IMR-90 (cell line): Measurements from ENCODE around the gene NTM. TPM values are rescaled to one million over a fixed set of nuclear protein-coding genes. Genes with fewer than 3 reads are reported as not detected.

Source experiments
- ATAC-seq: fragments of 200-7000 bp; cut with Tn5 transposase; 2 replicates; pipeline ENCODE4 v1.9.1; 2020; ENCODE audit warnings: low read depth, mild to moderate bottlenecking, moderate library complexity
- BruUV-seq: library from RNA; stranded (reverse); fragments of 400-500 nt; replicated peaks from 2 replicates; lab custom pipeline; 2021; lab: Mats Ljungman, UMichigan
- CTCF ChIA-PET: fragments of 300-600 bp; formaldehyde crosslinking; extraction: SDS; loops from one replicate; lab custom pipeline; 2021; ENCODE audit warnings: antibody characterized with exemption; lab: Yijun Ruan, JAX
- POLR2A ChIA-PET: fragments of 300-600 bp; sonication (Branson Sonifier 250); formaldehyde crosslinking; loops from one replicate; lab custom pipeline; 2022; ENCODE audit warnings: antibody characterized with exemption; ENCODE audit not compliant: unreplicated experiment; lab: Charles Lee
- DNase-seq: peaks from one replicate; pipeline ENCODE4 v3.0.0; 2013
- H2AFZ ChIP-seq: replicated peaks from 2 replicates; pipeline ENCODE3; 2013; ENCODE audit warnings: low read length, mild to moderate bottlenecking; ENCODE audit not compliant: poor library complexity
- H2AK5ac ChIP-seq: 2 replicates; pipeline ENCODE4 v1.6.1; 2013; ENCODE audit warnings: low read depth, low read length, inconsistent platforms
- H2AK9ac ChIP-seq: replicated peaks from 2 replicates; pipeline ENCODE3; 2013; ENCODE audit warnings: mild to moderate bottlenecking, low read depth, low read length, moderate library complexity; ENCODE audit not compliant: poor library complexity
- H2BK120ac ChIP-seq: 2 replicates; pipeline ENCODE4 v1.6.1; 2013; ENCODE audit warnings: low read depth, low read length, inconsistent platforms
- H2BK15ac ChIP-seq: 3 replicates; pipeline ENCODE4 v1.6.1; 2013; ENCODE audit warnings: low read depth, low read length, inconsistent platforms
- H2BK20ac ChIP-seq: 2 replicates; pipeline ENCODE4 v1.6.1; 2013; ENCODE audit warnings: low read depth, mild to moderate bottlenecking, inconsistent platforms, low read length, moderate library complexity
- H2BK5ac ChIP-seq: 2 replicates; pipeline ENCODE4 v1.6.1; 2013; ENCODE audit warnings: mild to moderate bottlenecking, low read depth, low read length, inconsistent platforms; ENCODE audit not compliant: poor library complexity, severe bottlenecking
- H3K14ac ChIP-seq: replicated peaks from 2 replicates; pipeline ENCODE4 v1.6.1; 2013; ENCODE audit warnings: low read depth, low read length, inconsistent platforms
- H3K18ac ChIP-seq: 2 replicates; pipeline ENCODE4 v1.6.1; 2013; ENCODE audit warnings: low read depth, low read length, control low read depth
- H3K23ac ChIP-seq: 2 replicates; pipeline ENCODE4 v1.6.1; 2013; ENCODE audit warnings: low read depth, low read length, inconsistent platforms
- H3K27ac ChIP-seq: 2 replicates; pipeline ENCODE4 v1.5.1; 2013; ENCODE audit warnings: mild to moderate bottlenecking, control low read depth, low read length; ENCODE audit not compliant: insufficient read depth
- H3K27me3 ChIP-seq: 2 replicates; pipeline ENCODE4 v1.6.1; 2013; ENCODE audit warnings: low read length; ENCODE audit not compliant: control insufficient read depth, insufficient read depth
- H3K36me3 ChIP-seq: 2 replicates; pipeline ENCODE4 v1.6.1; 2013; ENCODE audit warnings: low read length, mixed read lengths; ENCODE audit not compliant: control insufficient read depth, insufficient read depth
- H3K4ac ChIP-seq: 2 replicates; pipeline ENCODE4 v1.6.1; 2013; ENCODE audit warnings: low read depth, low read length, inconsistent platforms
- H3K4me1 ChIP-seq: 2 replicates; pipeline ENCODE4 v1.6.1; 2013; ENCODE audit warnings: low read length, mixed read lengths; ENCODE audit not compliant: control insufficient read depth, insufficient read depth
- H3K4me2 ChIP-seq: 2 replicates; pipeline ENCODE4 v1.6.1; 2013; ENCODE audit warnings: low read depth, mild to moderate bottlenecking, control low read depth, low read length, moderate library complexity
- H3K4me3 ChIP-seq: 2 replicates; pipeline ENCODE4 v1.5.1; 2013; ENCODE audit warnings: low read depth, mild to moderate bottlenecking, control low read depth, low read length, moderate library complexity; ENCODE audit not compliant: insufficient read depth
- H3K56ac ChIP-seq: 2 replicates; pipeline ENCODE4 v1.6.1; 2013; ENCODE audit warnings: low read length, inconsistent platforms; ENCODE audit not compliant: insufficient read depth; ENCODE audit errors: extremely low read depth
- H3K79me1 ChIP-seq, 2 experiments: 2 replicates each; pipeline ENCODE4 v1.6.1; 2013; ENCODE audit warnings: low read length in 2 of 2, inconsistent platforms in 1 of 2, low read depth in 1 of 2
- H3K9ac ChIP-seq: 2 replicates; pipeline ENCODE4 v1.6.1; 2013; ENCODE audit warnings: low read depth, low read length, control low read depth
- H3K9me1 ChIP-seq: 2 replicates; pipeline ENCODE4 v1.6.1; 2013; ENCODE audit warnings: low read length, inconsistent platforms; ENCODE audit not compliant: insufficient read depth
- H3K9me3 ChIP-seq: 2 replicates; pipeline ENCODE4 v1.6.1; 2013; ENCODE audit warnings: low read length; ENCODE audit not compliant: control insufficient read depth, insufficient read depth
- H4K20me1 ChIP-seq: 2 replicates; pipeline ENCODE4 v1.6.1; 2013; ENCODE audit warnings: low read length, inconsistent platforms; ENCODE audit not compliant: insufficient read depth
- H4K5ac ChIP-seq: 2 replicates; pipeline ENCODE4 v1.6.1; 2013; ENCODE audit warnings: mild to moderate bottlenecking, low read depth, low read length, control low read depth
- H4K8ac ChIP-seq, 2 experiments: 2 replicates each; pipeline ENCODE4 v1.6.1; 2013; ENCODE audit warnings: low read depth in 2 of 2, low read length in 2 of 2, control low read depth in 1 of 2, inconsistent platforms in 1 of 2
- H4K91ac ChIP-seq: 2 replicates; pipeline ENCODE4 v1.6.1; 2013; ENCODE audit warnings: low read depth, low read length, inconsistent platforms; ENCODE audit not compliant: insufficient read depth
- CEBPB ChIP-seq: IDR thresholded peaks from 2 replicates; pipeline ENCODE4 v1.6.1; 2012; ENCODE audit warnings: low read depth, low read length, improper control_type of control experiment
- CHD1 ChIP-seq: IDR thresholded peaks from 2 replicates; pipeline ENCODE4 v1.6.1; 2012; ENCODE audit warnings: low read depth, low read length, improper control_type of control experiment
- FOS ChIP-seq: fragments of 150-350 bp; IDR thresholded peaks from 2 replicates; pipeline ENCODE4 v1.6.1; 2016; ENCODE audit warnings: low read depth, low read length
- MAFK ChIP-seq: IDR thresholded peaks from 2 replicates; pipeline ENCODE4 v1.6.1; 2012; ENCODE audit warnings: low read depth, low read length, improper control_type of control experiment
- MAZ ChIP-seq: IDR thresholded peaks from 2 replicates; pipeline ENCODE4 v1.6.1; 2012; ENCODE audit warnings: low read depth, mild to moderate bottlenecking, low read length, improper control_type of control experiment, moderate library complexity, borderline replicate concordance
- NFE2L2 ChIP-seq: fragments of 150-350 bp; IDR thresholded peaks from 2 replicates; pipeline ENCODE4 v1.6.1; 2016; ENCODE audit warnings: low read depth, mild to moderate bottlenecking, low read length
- POLR2A ChIP-seq: IDR thresholded peaks from 2 replicates; pipeline ENCODE4 v1.6.1; 2012; ENCODE audit warnings: mild to moderate bottlenecking, low read depth, low read length
- RCOR1 ChIP-seq: IDR thresholded peaks from 2 replicates; pipeline ENCODE4 v1.6.1; 2012; ENCODE audit warnings: mild to moderate bottlenecking, low read length, improper control_type of control experiment; ENCODE audit not compliant: insufficient replicate concordance
- RFX5 ChIP-seq: IDR thresholded peaks from 2 replicates; pipeline ENCODE4 v1.8.0; 2012; ENCODE audit warnings: low read depth, mild to moderate bottlenecking, low read length, moderate library complexity
- SMC3 ChIP-seq: fragments of 150-350 bp; IDR thresholded peaks from 2 replicates; pipeline ENCODE4 v1.6.1; 2016; ENCODE audit warnings: low read depth, mild to moderate bottlenecking, antibody characterized with exemption, low read length, moderate library complexity
- WGBS, 2 experiments: methylation state at CpG; one replicate each; pipeline versions ENCODE4 v1.1.5 to v1.1.7; 2013; ENCODE audit warnings: missing lambda C conversion rate in 2 of 2; ENCODE audit not compliant: insufficient read length in 1 of 2; ENCODE audit errors: extremely low coverage in 2 of 2; 5-methylcytosine and 5-hydroxymethylcytosine counted together
- dilution Hi-C: fragments of 300-500 bp; cut with HindIII; formaldehyde crosslinking; loops from one replicate; pipeline ENCODE4 v1.14.3; 2018; ENCODE audit warnings: low sequenced_read_pairs; ENCODE audit not compliant: unreplicated experiment
- in situ Hi-C: fragments of 300-500 bp; cut with MboI; formaldehyde crosslinking; loops from 3 replicates; pipeline ENCODE4 v1.14.3; 2019; ENCODE audit warnings: low sequenced_read_pairs, inconsistent platforms, mixed read lengths
- intact Hi-C: fragments of 100-400 bp; cut with micrococcal nuclease; formaldehyde crosslinking; loops from 2 replicates; pipeline ENCODE4 v1.10.0; 2022
- polyA plus RNA-seq, 3 experiments: library from polyadenylated mRNA; depleted of rRNA; stranded (reverse); fragments of >200 nt; gene quantifications; 2 replicates each; pipeline ENCODE4 v1.2.3, GENCODE V29; 2012; ENCODE audit warnings: low replicate concordance in 1 of 3
- total RNA-seq: library from RNA; depleted of rRNA; stranded (reverse); fragments of >200 nt; gene quantifications from 2 replicates; pipeline ENCODE4 v1.2.3, GENCODE V29; 2012
- TF ChIP-seq, protein P1 (sequence below): fragments of 150-350 bp; IDR thresholded peaks from 2 replicates; pipeline ENCODE4 v1.6.1; 2016; ENCODE audit warnings: low read depth, mild to moderate bottlenecking, low read length, moderate library complexity, borderline replicate concordance
- TF ChIP-seq, protein P2 (sequence below): fragments of 150-350 bp; IDR thresholded peaks from 2 replicates; pipeline ENCODE4 v1.6.1; 2017; ENCODE audit warnings: mild to moderate bottlenecking, antibody characterized with exemption, low read length, low read depth

The NTM gene
- total and polyA plus RNA-seq, 2 of the 4 experiments (the other 2 are of a cell fraction) = 19.5 to 25.5 TPM

DNA sequence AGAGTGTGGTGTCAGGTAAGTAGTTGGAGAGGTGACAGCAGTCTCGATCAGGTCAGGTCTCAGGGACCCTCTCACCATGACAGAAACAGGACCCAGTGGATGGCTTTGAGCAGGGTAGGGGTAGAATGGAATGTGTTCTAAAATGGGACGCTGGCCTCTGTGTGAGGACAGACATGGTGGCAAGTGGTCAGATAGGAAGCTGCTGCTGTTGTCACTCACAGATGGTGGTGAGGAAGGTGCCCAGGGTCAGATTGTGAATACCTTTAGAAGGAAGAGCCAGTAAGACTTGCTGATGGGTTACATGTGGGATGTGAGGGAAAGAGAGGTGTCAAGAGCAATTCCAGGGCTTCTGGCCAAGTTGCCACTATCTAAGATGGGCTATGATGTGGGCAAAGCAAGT, 596.3 kb downstream of the NTM start:
- no peak overlapping the region for H2AFZ ChIP-seq
- no peaks in the 10 kb centered on the region for H3K4me1 ChIP-seq
- intact Hi-C loops (no loop called here), in situ Hi-C loops (no loop called here), dilution Hi-C loops (no loop called here)
- no peak overlapping the region for H3K23ac ChIP-seq
- H3K14ac ChIP-seq = no peak overlapping the region
- H3K4ac ChIP-seq = no peak overlapping the region
- no peak overlapping the region for H2BK120ac ChIP-seq
- 0 out of 2 replicates have a peak, but pooled peaks cover 3% of the 10 kb centered on the region for H3K9me1 ChIP-seq
- no peak for TF ChIP-seq CEBPB
- TF ChIP-seq CHD1 = no peak
- TF ChIP-seq RFX5 = no peak
- no peak for TF ChIP-seq MAFK
- TF ChIP-seq MAZ = no peak
- no peak for TF ChIP-seq RCOR1
- no peak for TF ChIP-seq POLR2A
- TF ChIP-seq, protein P1, sequence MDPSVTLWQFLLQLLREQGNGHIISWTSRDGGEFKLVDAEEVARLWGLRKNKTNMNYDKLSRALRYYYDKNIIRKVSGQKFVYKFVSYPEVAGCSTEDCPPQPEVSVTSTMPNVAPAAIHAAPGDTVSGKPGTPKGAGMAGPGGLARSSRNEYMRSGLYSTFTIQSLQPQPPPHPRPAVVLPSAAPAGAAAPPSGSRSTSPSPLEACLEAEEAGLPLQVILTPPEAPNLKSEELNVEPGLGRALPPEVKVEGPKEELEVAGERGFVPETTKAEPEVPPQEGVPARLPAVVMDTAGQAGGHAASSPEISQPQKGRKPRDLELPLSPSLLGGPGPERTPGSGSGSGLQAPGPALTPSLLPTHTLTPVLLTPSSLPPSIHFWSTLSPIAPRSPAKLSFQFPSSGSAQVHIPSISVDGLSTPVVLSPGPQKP = no peak
- no peak for TF ChIP-seq SMC3
- TF ChIP-seq FOS = no peak
- TF ChIP-seq NFE2L2 = no peak
- TF ChIP-seq, protein P2, sequence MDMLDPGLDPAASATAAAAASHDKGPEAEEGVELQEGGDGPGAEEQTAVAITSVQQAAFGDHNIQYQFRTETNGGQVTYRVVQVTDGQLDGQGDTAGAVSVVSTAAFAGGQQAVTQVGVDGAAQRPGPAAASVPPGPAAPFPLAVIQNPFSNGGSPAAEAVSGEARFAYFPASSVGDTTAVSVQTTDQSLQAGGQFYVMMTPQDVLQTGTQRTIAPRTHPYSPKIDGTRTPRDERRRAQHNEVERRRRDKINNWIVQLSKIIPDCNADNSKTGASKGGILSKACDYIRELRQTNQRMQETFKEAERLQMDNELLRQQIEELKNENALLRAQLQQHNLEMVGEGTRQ = no peak
- no peak for DNase-seq
- H2BK5ac ChIP-seq = no peak overlapping the region
- 0 out of 4 replicates have a peak, but pooled peaks cover 0 to 5% of the 10 kb centered on the region in 2 experiments for H3K79me1 ChIP-seq
- no peak overlapping the region for H2BK20ac ChIP-seq
- ChIA-PET POLR2A (no interaction called here), CTCF (no interaction called here)
- no peaks in the 10 kb centered on the region for H3K9me3 ChIP-seq
- no peak overlapping the region for H4K8ac ChIP-seq
- H4K5ac ChIP-seq = no peak overlapping the region
- no peak overlapping the region for H3K4me2 ChIP-seq
- 88% methylated on average over 1 of the region's 2 CpGs; no CpG with 5 or more reads in 1 of the 2 experiments for WGBS, 2 experiments
- H2BK15ac ChIP-seq = no peak overlapping the region
- no TSS peak for BruUV-seq
- H3K36me3 ChIP-seq = no peaks in the 10 kb centered on the region
- no peaks in the 10 kb centered on the region for H3K27me3 ChIP-seq
- no peak overlapping the region for H3K18ac ChIP-seq
- H3K4me3 ChIP-seq = no peak overlapping the region
- no peak overlapping the region for H2AK5ac ChIP-seq
- H3K56ac ChIP-seq = no peak overlapping the region
- no peaks in the 10 kb centered on the region for H4K20me1 ChIP-seq
- H4K91ac ChIP-seq = no peak overlapping the region
- ATAC-seq = no peak
- no peak overlapping the region for H3K9ac ChIP-seq
- H3K27ac ChIP-seq = no peak overlapping the region
- H2AK9ac ChIP-seq = no peak overlapping the region
